ENCODE measurements around the gene POLR2J. TPM values are rescaled to one million over a fixed set of nuclear protein-coding genes. Genes with fewer than 3 reads are reported as not detected.

The POLR2J gene
- total RNA-seq, 1 donor from 2014 or later, result 48.1 TPM

- Mint-ChIP-seq H3K36me3 (ENCODE audit: low read depth, unreplicated experiment) (peaks cover 15% of the 10 kb centered on the region), H3K4me1 (ENCODE audit: unreplicated experiment) (peaks cover 14% of the 10 kb centered on the region), H3K4me3 (ENCODE audit: unreplicated experiment) (peak within 1 kb of the TSS; percentile 98), H3K27ac (ENCODE audit: unreplicated experiment) (peak within 1 kb of the TSS; percentile 36), H3K27me3 (ENCODE audit: unreplicated experiment) (peaks cover 12% of the 10 kb centered on the region), H3K9me3 (ENCODE audit: unreplicated experiment) (no peaks in the 10 kb centered on the region)
- TF ChIP-seq, protein P1, sequence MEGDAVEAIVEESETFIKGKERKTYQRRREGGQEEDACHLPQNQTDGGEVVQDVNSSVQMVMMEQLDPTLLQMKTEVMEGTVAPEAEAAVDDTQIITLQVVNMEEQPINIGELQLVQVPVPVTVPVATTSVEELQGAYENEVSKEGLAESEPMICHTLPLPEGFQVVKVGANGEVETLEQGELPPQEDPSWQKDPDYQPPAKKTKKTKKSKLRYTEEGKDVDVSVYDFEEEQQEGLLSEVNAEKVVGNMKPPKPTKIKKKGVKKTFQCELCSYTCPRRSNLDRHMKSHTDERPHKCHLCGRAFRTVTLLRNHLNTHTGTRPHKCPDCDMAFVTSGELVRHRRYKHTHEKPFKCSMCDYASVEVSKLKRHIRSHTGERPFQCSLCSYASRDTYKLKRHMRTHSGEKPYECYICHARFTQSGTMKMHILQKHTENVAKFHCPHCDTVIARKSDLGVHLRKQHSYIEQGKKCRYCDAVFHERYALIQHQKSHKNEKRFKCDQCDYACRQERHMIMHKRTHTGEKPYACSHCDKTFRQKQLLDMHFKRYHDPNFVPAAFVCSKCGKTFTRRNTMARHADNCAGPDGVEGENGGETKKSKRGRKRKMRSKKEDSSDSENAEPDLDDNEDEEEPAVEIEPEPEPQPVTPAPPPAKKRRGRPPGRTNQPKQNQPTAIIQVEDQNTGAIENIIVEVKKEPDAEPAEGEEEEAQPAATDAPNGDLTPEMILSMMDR (IDR thresholded peaks at IDR 0.05; ENCODE audit: unreplicated experiment), result peak; percentile 19
- DNase-seq (ENCODE audit: low spot score), result peak; percentile 93
Observed at GRCh38 chr7:102464577-102465280, 14.0 kb downstream of the POLR2J start, which contains the start of the genes ALKBH4 and LRWD1. TSS of gene ALKBH4 (minus strand) at chr7:102464863. CDS start at chr7:102464836, 27 bp downstream. TSS of gene LRWD1 (plus strand) at chr7:102464984. CDS start at chr7:102465081, 97 bp downstream.

DNA sequence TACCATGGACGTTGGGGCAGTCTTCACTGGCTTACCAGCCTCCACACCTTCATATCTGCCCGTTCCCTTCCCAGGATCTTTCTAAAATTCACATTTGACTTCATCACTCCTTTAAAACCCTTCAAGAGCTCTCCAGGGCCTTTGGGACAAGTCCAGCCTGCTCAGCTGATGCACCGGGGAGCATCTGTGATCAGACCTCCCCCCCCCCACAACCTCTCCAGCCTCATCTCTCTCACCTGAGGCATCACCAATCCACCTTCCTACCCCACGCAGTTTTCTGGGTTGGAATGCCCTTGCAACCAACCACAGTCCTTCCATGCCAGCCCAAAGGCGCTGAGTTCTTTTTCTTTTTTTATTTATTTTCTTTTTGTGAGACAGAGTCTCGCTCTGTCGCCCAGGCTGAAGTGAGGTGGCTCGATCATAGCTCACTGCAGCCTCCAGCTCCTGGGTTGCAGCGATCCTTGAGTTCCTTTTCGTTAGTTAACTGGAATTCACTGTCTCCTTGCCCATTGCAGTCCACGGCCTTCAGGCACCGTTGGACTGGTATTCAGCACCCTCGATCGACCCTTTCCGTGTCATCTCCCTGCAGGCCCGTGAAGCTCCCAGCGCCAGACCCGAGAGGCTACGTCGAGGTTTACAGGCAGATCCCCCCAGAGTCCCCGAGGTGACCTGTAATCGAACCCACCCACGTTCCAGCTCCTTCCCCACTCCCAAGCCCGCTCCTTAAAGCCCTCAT lies 14.7 kb downstream of the POLR2J start:
- Mint-ChIP-seq H3K4me3 (ENCODE audit: unreplicated experiment) (peak overlapping the region; percentile 98), H3K9me3 (ENCODE audit: unreplicated experiment) (no peaks in the 10 kb centered on the region), H3K4me1 (ENCODE audit: unreplicated experiment) (peaks cover 14% of the 10 kb centered on the region), H3K27ac (ENCODE audit: unreplicated experiment) (peak overlapping the region; percentile 36), H3K27me3 (ENCODE audit: unreplicated experiment) (peaks cover 12% of the 10 kb centered on the region), H3K36me3 (ENCODE audit: low read depth, unreplicated experiment) (peaks cover 15% of the 10 kb centered on the region)
- TF ChIP-seq, protein P1 (IDR thresholded peaks at IDR 0.05; ENCODE audit: unreplicated experiment), result no peak
- DNase-seq (ENCODE audit: low spot score), result no peak

- H3K4me3 Mint-ChIP-seq (ENCODE audit: unreplicated experiment), result no peak overlapping the region
- H3K27me3 Mint-ChIP-seq (ENCODE audit: unreplicated experiment), result peaks cover 9% of the 10 kb centered on the region
- H3K27ac Mint-ChIP-seq (ENCODE audit: unreplicated experiment), result no peak overlapping the region
Observed at GRCh38 chr7:102460467-102460866, 18.3 kb downstream of the POLR2J start.

DNA sequence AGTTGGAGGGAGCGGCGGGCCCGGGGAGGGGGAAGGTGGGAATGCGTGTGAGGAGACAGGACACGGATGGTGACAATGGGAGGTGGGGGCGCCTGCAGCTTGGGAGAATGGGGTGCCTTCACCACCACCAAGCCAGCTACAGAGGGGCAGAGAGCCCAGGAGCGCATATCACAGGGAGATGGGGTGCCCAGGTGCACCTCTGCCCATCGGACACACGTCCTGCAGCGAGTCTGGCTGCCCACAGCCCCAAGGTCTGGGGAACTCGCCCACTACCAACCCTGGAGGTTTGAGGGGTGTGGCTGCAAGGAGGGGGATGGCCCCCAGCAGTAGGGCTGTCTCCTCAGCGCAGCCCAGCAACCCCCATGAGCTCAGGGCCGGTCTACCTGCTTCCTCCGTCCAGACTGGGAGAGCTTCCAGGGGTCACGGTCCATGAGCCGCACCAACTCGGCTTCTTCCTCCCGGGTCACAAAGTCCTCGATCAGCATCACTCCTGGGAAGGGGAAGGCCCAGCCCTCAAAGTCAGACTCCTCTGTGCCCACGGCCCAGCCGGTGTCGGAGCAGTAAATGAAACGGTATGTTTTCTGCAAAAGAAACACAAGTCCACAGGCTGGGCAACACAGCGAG lies 19.4 kb downstream of the POLR2J start:
- DNase-seq (ENCODE audit: low spot score), result no peak
- Mint-ChIP-seq H3K27me3 (ENCODE audit: unreplicated experiment) (peaks cover 7% of the 10 kb centered on the region), H3K9me3 (ENCODE audit: unreplicated experiment) (no peaks in the 10 kb centered on the region), H3K27ac (ENCODE audit: unreplicated experiment) (no peak overlapping the region), H3K4me3 (ENCODE audit: unreplicated experiment) (no peak overlapping the region), H3K4me1 (ENCODE audit: unreplicated experiment) (peaks cover 9% of the 10 kb centered on the region), H3K36me3 (ENCODE audit: low read depth, unreplicated experiment) (peaks cover 13% of the 10 kb centered on the region)
- TF ChIP-seq, protein P1 (IDR thresholded peaks at IDR 0.05; ENCODE audit: unreplicated experiment), result no peak

More at GRCh38 chr7:102460467-102460866, 18.3 kb downstream of the POLR2J start:
- DNase-seq (ENCODE audit: low spot score), result no peak
- H3K36me3 Mint-ChIP-seq (ENCODE audit: low read depth, unreplicated experiment), result peaks cover 13% of the 10 kb centered on the region
- peaks cover 10% of the 10 kb centered on the region for H3K4me1 Mint-ChIP-seq (ENCODE audit: unreplicated experiment)
- TF ChIP-seq, protein P1 (IDR thresholded peaks at IDR 0.05; ENCODE audit: unreplicated experiment), result no peak
- no peaks in the 10 kb centered on the region for H3K9me3 Mint-ChIP-seq (ENCODE audit: unreplicated experiment)
